SH-SY5Y (cell line): ENCODE data around the gene TBC1D22A.

Source experiments
- GATA2 ChIP-seq: IDR thresholded peaks from 2 replicates; pipeline ENCODE4 v1.6.1; 2011; ENCODE audit warnings: mild to moderate bottlenecking, low read depth, low read length
- GATA3 ChIP-seq: IDR thresholded peaks from 2 replicates; pipeline ENCODE4 v1.6.1; 2011; ENCODE audit warnings: low read depth, mild to moderate bottlenecking, low read length, moderate library complexity

- TF ChIP-seq GATA2 = no peak
- no peak for TF ChIP-seq GATA3
These were observed 1.4 kb upstream of the TBC1D22A start for GRCh38 chr22:46761017-46761416.
